Measurements from ENCODE around the gene RHBDF2.

GRCh38 chr17:76542984-76543383 is 41.8 kb upstream of the RHBDF2 start:
- TF ChIP-seq POLR2A (IDR thresholded peaks at IDR 0.05; ENCODE audit: low read length) (no peak), GATA1 (IDR thresholded peaks at IDR 0.05; ENCODE audit: low read depth, low read length) (no peak)

Data from erythroblast (primary cell).